T-helper 17 cell (primary cell): ENCODE results near the gene SLC4A1. TPM values are rescaled to one million over a fixed set of nuclear protein-coding genes. Genes with fewer than 3 reads are reported as not detected.

Experiments
- ATAC-seq: fragments of 150-1000 bp; cut with Tn5 transposase; 2 replicates; pipeline ENCODE4 v1.10.0; 2021; ENCODE audit warnings: mild to moderate bottlenecking, moderate library complexity
- DNase-seq, 3 donors: peaks; one replicate each; pipeline versions ENCODE4 v3.0.0 to v3.0.0-alpha.2; 2020 to 2021
- H3K9me3 ChIP-seq: one replicate; pipeline ENCODE4 v1.7.0; 2013; ENCODE audit warnings: low read length, mild to moderate bottlenecking; ENCODE audit not compliant: control insufficient read depth, poor library complexity, severe bottlenecking
- H3K27ac Mint-ChIP-seq: one replicate; pipeline ENCODE4 v1.8.0; 2022; ENCODE audit warnings: mild to moderate bottlenecking, moderate library complexity, mixed read lengths
- H3K27me3 Mint-ChIP-seq: one replicate; pipeline ENCODE4 v1.8.0; 2022; ENCODE audit warnings: mixed read lengths
- H3K36me3 Mint-ChIP-seq: one replicate; pipeline ENCODE4 v1.8.0; 2022; ENCODE audit warnings: low read depth, mixed read lengths
- H3K4me1 Mint-ChIP-seq: one replicate; pipeline ENCODE4 v1.8.0; 2022; ENCODE audit warnings: mild to moderate bottlenecking, mixed read lengths
- H3K4me3 Mint-ChIP-seq: one replicate; pipeline ENCODE4 v1.8.0; 2022; ENCODE audit warnings: mild to moderate bottlenecking, moderate library complexity, mixed read lengths
- total RNA-seq, 4 donors: library from RNA in 2 of 4; stranded (reverse) in 2 of 4; gene quantifications; one replicate each; pipeline ENCODE4 v1.2.3 and lab custom pipeline; 2022 to 2026

Gene SLC4A1
- total RNA-seq, 2 donors from 2014 or later = not detected

- no peak overlapping the region for H3K4me3 Mint-ChIP-seq
- peaks cover 11% of the 10 kb centered on the region for H3K4me1 Mint-ChIP-seq
- peak overlapping the region; percentile 57 for H3K27ac Mint-ChIP-seq
- ATAC-seq = peak; percentile 69
- no peak for DNase-seq
- H3K9me3 ChIP-seq = no peaks in the 10 kb centered on the region
- H3K36me3 Mint-ChIP-seq = no peaks in the 10 kb centered on the region
- peaks cover 17% of the 10 kb centered on the region for H3K27me3 Mint-ChIP-seq
These were observed 11.9 kb upstream of the SLC4A1 start for GRCh38 chr17:44279666-44280391.

DNA sequence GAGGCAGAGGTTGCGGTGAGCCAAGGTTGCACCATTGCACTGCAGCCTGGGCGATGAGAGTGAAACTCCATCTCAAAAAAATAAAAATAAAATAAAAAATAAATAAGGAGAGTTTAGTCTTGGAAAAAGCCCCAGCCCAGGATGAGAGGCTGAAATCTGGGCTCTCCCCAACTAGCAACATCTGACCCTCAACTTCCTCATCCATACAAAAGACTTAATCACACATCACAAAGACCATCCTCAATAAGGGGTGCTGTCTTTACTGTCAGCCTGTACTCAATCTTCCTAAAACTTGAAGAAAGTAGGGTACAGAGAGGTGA, 11.4 kb upstream of the SLC4A1 start:
- ATAC-seq (no peak), DNase-seq (no peak)
- H3K4me3 Mint-ChIP-seq = no peak overlapping the region
- H3K9me3 ChIP-seq = no peaks in the 10 kb centered on the region
- no peak overlapping the region for H3K27ac Mint-ChIP-seq
- H3K27me3 Mint-ChIP-seq = peaks cover 19% of the 10 kb centered on the region
- no peaks in the 10 kb centered on the region for H3K36me3 Mint-ChIP-seq
- peaks cover 11% of the 10 kb centered on the region for H3K4me1 Mint-ChIP-seq

GRCh38 chr17:44277976-44278375, 10.0 kb upstream of the SLC4A1 start:
- Mint-ChIP-seq H3K27ac (no peak overlapping the region), H3K27me3 (peaks cover 20% of the 10 kb centered on the region), H3K4me3 (no peak overlapping the region), H3K4me1 (peaks cover 11% of the 10 kb centered on the region), H3K36me3 (no peaks in the 10 kb centered on the region)
- no peaks in the 10 kb centered on the region for H3K9me3 ChIP-seq
- ATAC-seq = no peak
- DNase-seq = no peak

DNA sequence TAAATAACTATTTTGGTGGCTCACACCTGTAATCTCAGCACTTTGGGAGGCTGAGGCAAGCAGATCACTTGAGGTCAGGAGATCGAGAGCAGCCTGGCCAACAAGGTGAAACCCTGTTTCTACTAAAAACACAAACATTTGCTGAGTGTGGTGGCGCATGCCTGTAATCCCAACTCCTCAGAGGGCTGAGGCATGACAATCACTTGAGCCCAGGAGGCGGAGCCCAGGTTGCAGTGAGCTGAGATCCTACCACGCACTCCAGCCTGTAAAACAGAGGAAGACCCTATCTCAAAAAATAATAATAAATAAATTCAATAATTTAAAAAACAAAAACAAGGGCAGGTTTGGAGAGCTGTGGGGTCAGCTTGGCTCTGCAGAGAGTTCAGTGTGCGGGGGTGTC, 5.7 kb upstream of the SLC4A1 start:
- H3K9me3 ChIP-seq = no peaks in the 10 kb centered on the region
- no peak overlapping the region for H3K4me3 Mint-ChIP-seq
- H3K36me3 Mint-ChIP-seq = peaks cover 3% of the 10 kb centered on the region
- peaks cover 11% of the 10 kb centered on the region for H3K4me1 Mint-ChIP-seq
- no peak overlapping the region for H3K27ac Mint-ChIP-seq
- ATAC-seq (no peak), DNase-seq (no peak)
- H3K27me3 Mint-ChIP-seq = peaks cover 26% of the 10 kb centered on the region

GRCh38 chr17:44272954-44273353, 5.0 kb upstream of the SLC4A1 start:
- no peak overlapping the region for H3K4me3 Mint-ChIP-seq
- ATAC-seq (no peak), DNase-seq (no peak)
- peaks cover 3% of the 10 kb centered on the region for H3K36me3 Mint-ChIP-seq
- H3K27ac Mint-ChIP-seq = no peak overlapping the region
- H3K27me3 Mint-ChIP-seq = peaks cover 26% of the 10 kb centered on the region
- H3K9me3 ChIP-seq = no peaks in the 10 kb centered on the region
- peaks cover 14% of the 10 kb centered on the region for H3K4me1 Mint-ChIP-seq

GRCh38 chr17:44272321-44272951, 4.5 kb upstream of the SLC4A1 start:
- Mint-ChIP-seq H3K4me3 (no peak overlapping the region), H3K36me3 (peaks cover 3% of the 10 kb centered on the region), H3K27me3 (peaks cover 26% of the 10 kb centered on the region), H3K4me1 (peaks cover 14% of the 10 kb centered on the region), H3K27ac (no peak overlapping the region)
- no peaks in the 10 kb centered on the region for H3K9me3 ChIP-seq
- DNase-seq = no peak
- ATAC-seq = no peak

DNA sequence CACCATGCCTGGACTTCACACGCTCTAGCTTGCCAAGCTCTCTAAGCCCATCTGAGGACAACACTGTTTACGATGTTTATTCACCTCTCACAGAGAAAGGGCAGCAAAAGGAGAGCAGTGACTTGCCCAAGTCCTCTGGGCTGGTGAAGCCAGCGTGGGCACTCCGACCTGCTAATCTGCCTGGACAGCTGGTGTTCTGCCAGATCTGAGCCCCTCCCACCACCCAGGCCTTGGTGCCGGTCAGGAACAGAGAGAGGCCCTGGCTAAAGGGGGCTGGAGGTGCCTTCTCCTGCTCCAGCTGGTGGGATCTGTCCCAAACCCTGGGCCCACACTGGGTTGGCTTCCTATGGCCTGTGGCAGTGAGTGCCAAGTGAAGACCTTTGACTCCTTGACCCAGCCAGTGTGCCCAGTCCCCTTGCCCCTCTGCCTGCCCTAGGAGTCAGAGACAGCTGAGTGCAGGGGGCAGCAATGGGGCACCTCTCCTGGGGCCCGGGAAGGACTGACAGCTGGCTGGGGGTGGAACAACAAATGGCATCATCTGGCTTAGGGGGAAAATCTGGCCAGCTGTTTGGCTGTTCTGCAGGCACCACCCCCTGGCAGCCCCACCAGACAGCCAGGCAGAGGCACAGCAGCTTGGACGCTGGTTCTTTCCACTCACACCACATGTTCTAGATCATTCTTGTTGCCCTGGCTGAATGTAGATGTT, 1.8 kb upstream of the SLC4A1 start:
- no peak for DNase-seq
- H3K36me3 Mint-ChIP-seq = peaks cover 3% of the 10 kb centered on the region
- H3K9me3 ChIP-seq = no peaks in the 10 kb centered on the region

DNA sequence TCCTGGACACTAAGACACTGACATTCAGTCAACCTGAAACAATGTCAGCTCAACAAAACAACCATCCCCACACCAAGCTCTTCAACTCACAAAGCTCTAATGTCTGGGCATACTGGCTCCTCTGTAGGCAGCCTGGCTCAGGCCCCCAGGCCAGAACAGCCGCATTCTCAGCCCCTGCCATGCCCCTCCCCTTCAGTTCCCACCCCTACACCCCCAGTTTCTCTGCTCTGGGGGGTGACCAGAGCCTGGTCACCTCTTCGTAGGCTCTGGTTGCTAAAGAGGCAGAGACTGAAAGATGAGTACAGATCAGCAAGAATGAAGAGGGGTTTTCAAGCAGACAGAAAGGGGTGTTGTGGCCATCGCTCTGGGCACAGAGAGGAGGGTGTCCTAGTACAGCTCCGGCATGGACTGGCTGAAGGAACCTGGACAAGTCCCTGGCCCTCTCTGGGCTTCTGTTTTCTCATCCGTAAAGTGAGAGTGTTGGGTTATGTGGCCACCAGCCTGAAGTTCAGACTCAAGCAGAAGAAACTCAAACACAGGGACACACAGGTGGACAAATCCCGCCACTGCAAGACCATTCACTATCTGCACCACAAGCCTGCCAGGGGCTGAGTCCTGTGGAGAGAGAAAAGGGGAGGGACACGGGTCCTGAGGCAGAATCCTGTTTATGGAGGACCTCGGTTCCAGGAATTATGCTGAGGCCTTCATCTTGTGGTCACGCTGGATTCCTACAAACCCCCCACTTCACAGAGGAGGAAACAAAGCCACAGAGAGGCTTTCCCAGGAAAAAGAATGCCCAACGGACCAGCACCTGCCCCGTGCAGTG, 987 bp upstream of the SLC4A1 start:
- Mint-ChIP-seq H3K27me3 (peaks cover 16% of the 10 kb centered on the region), H3K4me1 (peaks cover 8% of the 10 kb centered on the region), H3K4me3 (no peak overlapping the region), H3K27ac (no peak overlapping the region), H3K36me3 (peaks cover 3% of the 10 kb centered on the region)
- no peak for ATAC-seq
- no peak for DNase-seq
- H3K9me3 ChIP-seq = no peaks in the 10 kb centered on the region

More for the DNA sequence above, 1.8 kb upstream of the SLC4A1 start:
- ATAC-seq = no peak
- Mint-ChIP-seq H3K4me3 (no peak overlapping the region), H3K27me3 (peaks cover 17% of the 10 kb centered on the region), H3K27ac (no peak overlapping the region), H3K4me1 (peaks cover 8% of the 10 kb centered on the region)

DNA sequence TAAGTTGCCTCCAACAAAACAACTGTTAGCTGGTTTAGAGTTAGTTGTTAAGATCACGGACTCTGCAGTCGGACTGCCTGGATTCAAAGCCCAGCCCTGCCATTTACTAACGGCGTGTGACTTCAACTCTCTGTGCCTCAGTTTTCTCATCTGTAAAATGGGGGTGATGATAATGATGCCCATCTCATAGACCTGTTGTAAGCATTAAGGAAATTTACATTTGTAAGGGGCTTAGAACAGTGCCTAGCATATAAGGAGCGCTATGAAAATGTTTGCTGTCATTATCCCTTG, 825 bp downstream of the SLC4A1 start:
- no peak for DNase-seq
- no peak overlapping the region for H3K27ac Mint-ChIP-seq
- peaks cover 7% of the 10 kb centered on the region for H3K4me1 Mint-ChIP-seq

GRCh38 chr17:44266402-44267164, 1.4 kb downstream of the SLC4A1 start:
- H3K27ac Mint-ChIP-seq = no peak overlapping the region
- H3K27me3 Mint-ChIP-seq = peaks cover 2% of the 10 kb centered on the region
- H3K4me1 Mint-ChIP-seq = peaks cover 4% of the 10 kb centered on the region
- H3K4me3 Mint-ChIP-seq = no peak overlapping the region
- DNase-seq (no peak), ATAC-seq (no peak)
- H3K9me3 ChIP-seq = no peaks in the 10 kb centered on the region
- no peaks in the 10 kb centered on the region for H3K36me3 Mint-ChIP-seq

More for the DNA sequence above, 825 bp downstream of the SLC4A1 start:
- H3K4me3 Mint-ChIP-seq = no peak overlapping the region
- H3K36me3 Mint-ChIP-seq = no peaks in the 10 kb centered on the region
- ATAC-seq = no peak
- H3K27me3 Mint-ChIP-seq = peaks cover 7% of the 10 kb centered on the region
- H3K9me3 ChIP-seq = no peaks in the 10 kb centered on the region

GRCh38 chr17:44263345-44263902, 4.5 kb downstream of the SLC4A1 start:
- no peaks in the 10 kb centered on the region for H3K9me3 ChIP-seq
- Mint-ChIP-seq H3K36me3 (no peaks in the 10 kb centered on the region), H3K4me3 (no peak overlapping the region), H3K27me3 (no peaks in the 10 kb centered on the region), H3K27ac (no peak overlapping the region), H3K4me1 (peaks cover 2% of the 10 kb centered on the region)
- no peak for DNase-seq
- ATAC-seq = no peak

- peaks cover under 1% of the 10 kb centered on the region for H3K27me3 Mint-ChIP-seq
- no peak overlapping the region for H3K4me3 Mint-ChIP-seq
- DNase-seq = no peak
- no peaks in the 10 kb centered on the region for H3K9me3 ChIP-seq
- ATAC-seq = no peak
- H3K36me3 Mint-ChIP-seq = no peaks in the 10 kb centered on the region
- H3K4me1 Mint-ChIP-seq = peaks cover 2% of the 10 kb centered on the region
- peak overlapping the region; percentile 62 for H3K27ac Mint-ChIP-seq
These were observed 5.2 kb downstream of the SLC4A1 start for GRCh38 chr17:44262654-44263225.
